GM10847 (cell line): ENCODE data around the gene ELOVL6.

ENCODE experiments used
- POLR2A ChIP-seq: IDR thresholded peaks from 2 replicates; pipeline ENCODE4 v1.6.1; 2011; ENCODE audit not compliant: insufficient read length; ENCODE audit errors: extremely low read depth

ELOVL6 gene

DNA sequence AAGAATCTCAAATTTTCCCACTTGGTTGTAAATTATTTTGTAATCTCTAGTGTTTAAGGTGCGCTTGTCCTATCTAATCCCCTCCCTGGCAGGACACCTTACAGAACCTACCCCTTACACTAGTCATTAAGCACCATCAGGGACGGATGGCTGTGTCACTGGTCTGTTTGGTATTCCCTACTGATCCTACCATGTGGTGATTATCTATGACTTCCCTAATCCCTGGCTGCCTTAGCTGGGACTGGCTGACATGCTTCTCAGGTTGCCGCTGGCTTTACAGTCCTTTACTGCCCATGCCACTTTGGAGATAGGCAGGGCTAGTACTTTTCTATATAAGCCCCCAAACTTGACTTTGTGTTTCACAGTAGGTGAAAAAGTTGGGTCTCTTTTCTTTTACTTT lies 58.6 kb downstream of the ELOVL6 start:
- TF ChIP-seq POLR2A, result no peak

DNA sequence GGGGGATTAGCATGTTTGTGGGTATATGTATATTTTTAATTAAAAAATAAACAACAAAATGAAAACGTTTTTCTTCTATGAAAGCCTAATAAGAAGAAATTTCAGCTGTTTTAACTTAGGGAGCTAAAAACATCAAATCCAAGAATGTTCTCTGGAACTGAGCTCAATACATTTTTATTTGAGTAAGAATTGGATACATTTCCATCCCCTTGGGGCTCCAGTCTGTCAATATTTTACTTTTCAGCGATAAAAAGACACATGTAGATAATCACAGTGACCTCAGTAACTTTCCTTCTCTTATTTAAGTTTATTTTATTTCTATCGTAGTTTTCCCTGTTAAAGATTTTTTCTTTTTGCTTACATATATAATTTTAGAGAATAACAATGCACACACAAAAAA lies 59.3 kb downstream of the ELOVL6 start:
- no peak for TF ChIP-seq POLR2A

- no peak for TF ChIP-seq POLR2A
Observed at GRCh38 chr4:110138551-110138950, 59.9 kb downstream of the ELOVL6 start.

DNA sequence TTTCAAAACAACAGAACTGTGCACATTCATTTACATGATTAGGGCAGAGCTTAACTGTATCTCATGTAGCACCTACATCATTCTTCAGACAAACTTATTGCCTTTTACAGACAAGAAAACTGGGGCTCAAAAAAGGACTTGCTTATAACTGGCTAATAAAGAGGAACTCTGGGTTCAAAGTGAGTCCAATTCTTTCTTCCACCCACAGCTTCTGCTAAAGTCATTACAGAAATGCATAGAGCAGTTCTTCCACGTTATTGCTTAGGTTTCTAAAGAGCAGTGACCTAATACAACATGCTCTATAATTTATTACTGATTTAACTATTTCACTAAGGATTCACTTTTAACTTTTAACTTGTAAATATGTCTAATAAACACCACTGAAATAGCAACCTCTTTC lies 60.6 kb downstream of the ELOVL6 start:
- no peak for TF ChIP-seq POLR2A

- no peak for TF ChIP-seq POLR2A
Observed at GRCh38 chr4:110135523-110135922, 62.9 kb downstream of the ELOVL6 start.

DNA sequence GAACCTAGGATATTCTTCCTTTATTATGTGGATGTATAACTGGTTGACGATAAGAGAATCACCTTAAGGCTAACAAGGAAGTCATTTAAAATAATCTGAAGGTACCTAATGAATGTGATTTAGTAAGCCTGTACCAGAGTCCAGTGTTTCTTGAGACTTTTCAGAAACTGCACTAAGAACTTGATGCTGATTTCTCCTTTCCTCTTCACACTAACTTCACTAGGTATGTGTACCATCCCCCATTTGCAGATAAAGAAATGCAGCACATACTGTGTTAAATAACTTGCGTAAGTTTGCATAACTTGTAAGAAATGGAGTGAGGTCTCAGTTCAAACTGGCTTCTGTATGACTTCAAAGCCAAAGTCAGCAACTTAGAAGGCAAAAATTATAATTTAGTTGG lies 63.3 kb downstream of the ELOVL6 start:
- no peak for TF ChIP-seq POLR2A

DNA sequence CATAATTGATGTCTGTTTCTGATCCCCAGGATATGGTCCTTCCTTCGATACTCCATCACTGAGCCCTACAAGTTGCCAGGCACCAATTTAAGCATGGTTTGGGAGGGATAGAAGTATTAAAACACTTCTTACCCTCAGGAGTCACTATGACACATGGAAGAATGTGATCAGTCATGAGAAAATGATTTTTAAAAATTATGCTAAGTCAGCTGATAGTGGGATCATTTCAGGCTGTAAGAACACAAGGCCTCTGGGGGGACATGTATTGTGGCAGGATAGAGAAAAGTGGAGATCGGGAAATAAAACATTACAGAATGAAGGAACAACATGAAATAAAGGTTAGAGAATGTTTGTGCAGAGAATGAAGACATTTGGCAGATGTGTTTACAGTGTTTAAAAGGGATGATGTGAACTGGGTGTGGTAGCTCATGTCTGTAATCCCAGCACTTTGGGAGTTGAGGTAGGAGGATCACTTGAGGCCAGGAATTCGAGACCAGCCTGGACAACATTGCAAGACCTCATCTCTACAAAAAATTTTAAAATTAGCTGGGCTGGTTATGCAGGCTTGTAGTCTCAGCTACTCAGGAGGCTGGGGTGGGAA lies 64.0 kb downstream of the ELOVL6 start:
- no peak for TF ChIP-seq POLR2A

- no peak for TF ChIP-seq POLR2A
Observed at GRCh38 chr4:110132816-110133719, 65.3 kb downstream of the ELOVL6 start.

GRCh38 chr4:110131916-110132315 lies 66.5 kb downstream of the ELOVL6 start:
- TF ChIP-seq POLR2A, result no peak

DNA sequence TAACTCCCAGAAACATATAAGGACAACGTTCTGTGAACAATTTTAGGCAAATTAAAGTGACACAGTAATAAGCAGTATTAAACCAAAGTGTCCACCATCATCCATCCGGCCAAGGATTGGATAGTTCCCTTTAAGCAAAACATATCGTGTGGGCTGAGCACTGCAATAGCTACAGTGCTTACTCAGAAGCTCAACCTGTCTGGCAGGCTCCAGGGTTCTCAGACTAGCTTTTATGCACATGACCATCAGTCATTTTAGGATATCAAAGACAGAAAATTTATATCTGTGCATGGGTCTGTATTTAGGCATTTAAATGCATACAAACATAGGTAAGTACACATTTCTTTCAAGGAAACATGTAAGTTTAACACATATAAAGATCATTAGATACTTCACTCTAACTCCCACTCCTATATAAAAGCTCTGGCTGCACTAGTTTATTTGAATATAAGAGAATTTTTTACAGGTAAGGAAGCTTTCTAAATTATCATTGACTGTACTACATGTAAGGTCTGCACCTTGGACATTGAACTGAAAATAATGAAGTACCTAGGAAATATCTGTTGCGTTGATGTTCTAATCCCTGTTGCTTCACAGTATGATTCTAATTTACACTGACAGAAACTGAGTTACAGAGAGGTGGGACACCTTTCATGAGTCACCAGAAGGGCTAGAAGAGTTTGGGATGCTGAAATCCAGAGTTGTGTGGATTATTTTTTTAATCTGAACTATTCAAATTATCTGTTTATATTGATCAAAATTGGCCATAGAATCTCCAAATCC lies 67.6 kb downstream of the ELOVL6 start:
- TF ChIP-seq POLR2A, result no peak

- no peak for TF ChIP-seq POLR2A
Observed at GRCh38 chr4:110129544-110129943, 68.9 kb downstream of the ELOVL6 start.

DNA sequence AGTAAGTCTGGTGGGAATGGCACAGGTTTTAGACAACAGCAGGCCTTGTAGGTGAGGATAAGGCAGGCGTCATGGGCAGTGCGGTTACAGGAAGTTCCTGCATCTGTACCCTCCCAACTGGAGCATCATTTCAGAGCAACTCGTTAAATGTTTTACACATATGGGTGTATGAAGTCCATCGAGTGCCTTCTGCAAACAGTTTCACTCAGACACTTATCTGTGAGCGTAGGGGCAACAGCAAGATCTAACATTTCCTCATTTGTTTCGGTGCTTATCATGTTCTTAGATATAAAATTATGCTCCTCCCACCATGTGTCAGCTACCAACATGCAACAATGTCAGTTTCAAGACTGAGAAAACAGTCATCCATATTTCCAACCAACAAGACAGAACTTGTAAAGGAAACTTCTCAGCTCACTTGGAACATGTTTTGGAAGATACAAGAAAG lies 69.9 kb downstream of the ELOVL6 start:
- no peak for TF ChIP-seq POLR2A

DNA sequence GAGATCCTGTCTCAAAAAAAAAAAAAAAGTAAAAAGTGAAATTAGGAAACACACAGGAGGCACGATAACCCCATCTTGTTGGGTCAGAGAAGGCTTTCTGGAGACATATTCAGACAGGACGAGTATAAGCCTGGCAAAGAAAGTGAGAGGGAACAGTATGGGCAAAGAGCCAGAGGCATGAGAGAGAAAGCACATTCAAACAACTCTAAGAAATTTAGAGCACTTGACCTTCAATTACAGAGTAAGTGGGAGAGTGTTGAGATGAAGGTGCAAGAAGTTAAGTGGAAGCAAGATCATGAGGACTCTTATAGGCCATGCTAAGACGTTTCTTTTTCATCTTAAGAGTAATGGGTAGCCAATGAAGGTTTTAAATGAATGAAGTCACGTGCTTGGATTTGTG lies 70.4 kb downstream of the ELOVL6 start:
- no peak for TF ChIP-seq POLR2A

- no peak for TF ChIP-seq POLR2A
Observed at GRCh38 chr4:110124711-110125110, 73.7 kb downstream of the ELOVL6 start.

DNA sequence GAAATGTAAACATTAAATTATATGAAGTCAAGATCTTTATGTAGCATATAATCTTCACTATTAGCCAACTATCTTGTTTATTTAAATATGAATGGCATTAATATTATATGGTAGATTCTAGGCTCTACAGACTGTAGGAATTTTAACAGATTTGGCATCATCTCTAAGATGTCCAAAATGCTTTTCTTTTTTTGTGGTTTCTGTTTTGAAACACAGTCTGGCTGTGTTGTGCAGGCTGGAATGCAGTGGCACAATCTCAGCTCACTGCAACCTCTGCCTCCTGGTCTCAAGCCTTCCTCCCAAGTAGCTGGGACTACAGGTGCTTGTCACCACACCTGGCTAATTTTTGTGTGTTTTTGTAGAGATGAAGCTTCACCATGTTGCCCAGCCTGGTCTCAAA lies 76.2 kb downstream of the ELOVL6 start:
- TF ChIP-seq POLR2A, result no peak

- TF ChIP-seq POLR2A, result no peak
Observed at GRCh38 chr4:110120506-110120905, 77.9 kb downstream of the ELOVL6 start.
